OCI-LY7 (cell line): ENCODE measurements around the gene METTL24.

Experiments
- EZH2phosphoT487 ChIP-seq: fragments of 200-600 bp; sonication (generic); IDR thresholded peaks from 2 replicates; pipeline ENCODE4 v1.6.1; 2018; ENCODE audit warnings: low read depth, borderline replicate concordance, mild to moderate bottlenecking, mixed run types, antibody characterized with exemption, low read length, moderate library complexity, mixed read lengths
- TF ChIP-seq, protein P1 (sequence below): fragments of 200-600 bp; sonication (generic); conservative IDR thresholded peaks from 2 replicates; pipeline ENCODE4 v1.5.1; 2014; ENCODE audit warnings: mild to moderate bottlenecking, antibody characterized with exemption, low read length, moderate library complexity, mixed read lengths

DNA sequence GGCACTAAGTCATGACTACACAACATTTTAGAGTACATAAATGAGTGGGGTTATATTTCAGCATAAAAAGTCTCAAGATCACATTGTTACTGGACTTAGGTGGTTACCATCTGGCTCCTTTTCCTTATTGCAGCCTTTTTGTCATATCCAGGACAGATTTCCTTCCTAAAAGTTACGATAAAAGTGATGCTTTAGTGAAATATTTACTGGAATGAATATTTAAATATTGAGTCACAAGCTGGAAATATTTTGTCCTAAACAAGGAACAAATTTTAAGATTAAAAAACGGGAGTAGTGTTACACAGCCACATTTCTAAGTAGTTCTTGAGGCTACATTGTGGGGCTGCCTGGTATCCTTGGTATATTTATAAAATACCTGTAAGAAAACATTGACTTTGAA is 125.7 kb downstream of the METTL24 start:
- TF ChIP-seq, protein P1, sequence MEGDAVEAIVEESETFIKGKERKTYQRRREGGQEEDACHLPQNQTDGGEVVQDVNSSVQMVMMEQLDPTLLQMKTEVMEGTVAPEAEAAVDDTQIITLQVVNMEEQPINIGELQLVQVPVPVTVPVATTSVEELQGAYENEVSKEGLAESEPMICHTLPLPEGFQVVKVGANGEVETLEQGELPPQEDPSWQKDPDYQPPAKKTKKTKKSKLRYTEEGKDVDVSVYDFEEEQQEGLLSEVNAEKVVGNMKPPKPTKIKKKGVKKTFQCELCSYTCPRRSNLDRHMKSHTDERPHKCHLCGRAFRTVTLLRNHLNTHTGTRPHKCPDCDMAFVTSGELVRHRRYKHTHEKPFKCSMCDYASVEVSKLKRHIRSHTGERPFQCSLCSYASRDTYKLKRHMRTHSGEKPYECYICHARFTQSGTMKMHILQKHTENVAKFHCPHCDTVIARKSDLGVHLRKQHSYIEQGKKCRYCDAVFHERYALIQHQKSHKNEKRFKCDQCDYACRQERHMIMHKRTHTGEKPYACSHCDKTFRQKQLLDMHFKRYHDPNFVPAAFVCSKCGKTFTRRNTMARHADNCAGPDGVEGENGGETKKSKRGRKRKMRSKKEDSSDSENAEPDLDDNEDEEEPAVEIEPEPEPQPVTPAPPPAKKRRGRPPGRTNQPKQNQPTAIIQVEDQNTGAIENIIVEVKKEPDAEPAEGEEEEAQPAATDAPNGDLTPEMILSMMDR = no peak
- TF ChIP-seq EZH2phosphoT487 = no peak
